ENCODE data around the gene AGBL1. TPM values are rescaled to one million over a fixed set of nuclear protein-coding genes. Genes with fewer than 3 reads are reported as not detected.

AGBL1 gene
- total and polyA plus RNA-seq, 2 donors (not counting 3 experiments of a cell fraction or from before 2014, with no cell fraction given): not detected

GRCh38 chr15:86744198-86744780 is 664.6 kb downstream of the AGBL1 start:
- H3K27me3 ChIP-seq (ENCODE audit: control insufficient read depth in 2 of 2, insufficient read depth in 2 of 2, low read length in 2 of 2): no peaks in the 10 kb centered on the region
- dilution Hi-C loops (cut with MboI; ENCODE audit: extremely low pct_ligation_motif_present, low sequenced_read_pairs) (no loop called here), intact Hi-C loops (cut with micrococcal nuclease) (no loop called here)
- no peaks in the 10 kb centered on the region for H3K79me2 ChIP-seq (ENCODE audit: control insufficient read depth, insufficient read depth, low read length)
- no peak overlapping the region for H3K9ac ChIP-seq (replicated peaks; ENCODE audit: extremely low read depth, insufficient read depth, low read length)
- BruUV-seq (replicated peaks): no TSS peak
- CTCF ChIA-PET: no interaction called here
- peaks cover 3% of the 10 kb centered on the region for H3K9me3 ChIP-seq (replicated peaks; ENCODE audit: control insufficient read depth, insufficient read depth, low read length)
- H4K20me1 ChIP-seq (replicated peaks; ENCODE audit: control insufficient read depth, extremely low read depth, insufficient read depth, low read length): no peaks in the 10 kb centered on the region
- no peak overlapping the region for H3K27ac ChIP-seq (ENCODE audit: insufficient read depth, low read depth, low read length)
- POLR2A ChIA-PET: no interaction called here
- H3K36me3 ChIP-seq (ENCODE audit: control insufficient read depth in 2 of 2, extremely low read depth in 1 of 2, insufficient read depth in 2 of 2, low read length in 2 of 2): no peaks in the 10 kb centered on the region
- no peak for TF ChIP-seq GATA2 (IDR thresholded peaks at IDR 0.05; ENCODE audit: insufficient read depth, insufficient read length, low read depth, low read length)
- TF ChIP-seq JUN (IDR thresholded peaks at IDR 0.05; ENCODE audit: borderline replicate concordance, insufficient read depth, insufficient read length, low read depth): no peak
- TF ChIP-seq MAX (IDR thresholded peaks at IDR 0.05; ENCODE audit: insufficient read depth, insufficient read length): no peak
- no peak for TF ChIP-seq POLR2AphosphoS5 (IDR thresholded peaks at IDR 0.05; ENCODE audit: insufficient read depth, low read depth, low read length)
- TF ChIP-seq MYC (IDR thresholded peaks at IDR 0.05; ENCODE audit: low read depth, low read length): no peak
- no peak for TF ChIP-seq FOS (IDR thresholded peaks at IDR 0.05; ENCODE audit: borderline replicate concordance, insufficient read depth, low read length)
- TF ChIP-seq POLR2A (IDR thresholded peaks at IDR 0.05; ENCODE audit: low read depth, low read length): no peak
- TF ChIP-seq CTCF (IDR thresholded peaks at IDR 0.05; ENCODE audit: extremely low read depth in 1 of 2, insufficient read depth in 1 of 2, low read depth in 1 of 2, low read length in 2 of 2): no peak
- no peak for TF ChIP-seq EZH2 (IDR thresholded peaks at IDR 0.05; ENCODE audit: borderline replicate concordance, low read depth, low read length, severe bottlenecking)
- FAIRE-seq: no peak
- no peaks in the 10 kb centered on the region for H3K9me1 ChIP-seq (replicated peaks; ENCODE audit: control insufficient read depth, extremely low read depth, insufficient read depth, low read length)
- DNase-seq (ENCODE audit: low read depth, low spot score): no peak
- no peak overlapping the region for H3K4me2 ChIP-seq (ENCODE audit: insufficient read depth, low read length)
- H3K4me1 ChIP-seq (ENCODE audit: control insufficient read depth, extremely low read depth, insufficient read depth, low read length): no peaks in the 10 kb centered on the region
- no peak overlapping the region for H3K4me3 ChIP-seq (replicated peaks in 1 of 3; ENCODE audit: insufficient read depth in 1 of 3, low read depth in 1 of 3, low read length in 3 of 3)
- no peak overlapping the region for H2AFZ ChIP-seq (ENCODE audit: low read depth, low read length)

Data from endothelial cell of umbilical vein (primary cell).